ENCODE results near the gene NUP93.

Gene NUP93

GRCh38 chr16:56744996-56745640 lies 15.2 kb downstream of the NUP93 start:
- H3K9me2 ChIP-seq (replicated peaks; ENCODE audit: insufficient read depth, low read length) = no peaks in the 10 kb centered on the region
- no peak overlapping the region for H3K4me3 ChIP-seq (ENCODE audit: insufficient read depth, low read length, poor library complexity, severe bottlenecking)
- no peak overlapping the region for H2AFZ ChIP-seq (ENCODE audit: low read depth, low read length, severe bottlenecking)
- H3K27ac ChIP-seq (ENCODE audit: low read depth, low read length) = no peak overlapping the region
- H3K27me3 ChIP-seq (ENCODE audit: low read length) = no peaks in the 10 kb centered on the region
- H3K36me3 ChIP-seq (ENCODE audit: low read length) = 0 out of 2 replicates have a peak, but pooled peaks cover 2% of the 10 kb centered on the region
- H3K9me3 ChIP-seq (ENCODE audit: insufficient read depth, low read length) = no peaks in the 10 kb centered on the region
- H3F3A ChIP-seq (ENCODE audit: insufficient read depth) = peaks cover 5% of the 10 kb centered on the region; the same call in 1 of the 2 replicates
- H3K9ac ChIP-seq (ENCODE audit: low read length) = no peak overlapping the region
- peaks cover 8% of the 10 kb centered on the region; the same call in 1 of the 2 replicates for H4K20me1 ChIP-seq (ENCODE audit: low read depth, low read length)
- no peak overlapping the region for H3K4me2 ChIP-seq (ENCODE audit: low read depth, low read length, poor library complexity, severe bottlenecking)
- TF ChIP-seq EZH2phosphoT487 (conservative IDR thresholded peaks at IDR 0.05; ENCODE audit: low read length) = no peak
- TF ChIP-seq CTCF (IDR thresholded peaks at IDR 0.05; ENCODE audit: insufficient read depth, low read length, poor library complexity, severe bottlenecking) = no peak
- H3K79me2 ChIP-seq (ENCODE audit: insufficient read depth, low read length) = peaks cover 63% of the 10 kb centered on the region

- peaks cover 63% of the 10 kb centered on the region for H3K79me2 ChIP-seq (ENCODE audit: insufficient read depth, low read length)
- H3K9me2 ChIP-seq (replicated peaks; ENCODE audit: insufficient read depth, low read length) = no peaks in the 10 kb centered on the region
- H3F3A ChIP-seq (ENCODE audit: insufficient read depth) = no peaks in the 10 kb centered on the region
- H3K9ac ChIP-seq (ENCODE audit: low read length) = no peak overlapping the region
- TF ChIP-seq EZH2phosphoT487 (conservative IDR thresholded peaks at IDR 0.05; ENCODE audit: low read length) = no peak
- no peak for TF ChIP-seq CTCF (IDR thresholded peaks at IDR 0.05; ENCODE audit: insufficient read depth, low read length, poor library complexity, severe bottlenecking)
- peaks cover 6% of the 10 kb centered on the region; the same call in 1 of the 2 replicates for H3K36me3 ChIP-seq (ENCODE audit: low read length)
- peaks cover 2% of the 10 kb centered on the region; the same call in 1 of the 2 replicates for H4K20me1 ChIP-seq (ENCODE audit: low read depth, low read length)
- H3K9me3 ChIP-seq (ENCODE audit: insufficient read depth, low read length) = no peaks in the 10 kb centered on the region
- H3K27ac ChIP-seq (ENCODE audit: low read depth, low read length) = no peak overlapping the region
- H3K27me3 ChIP-seq (ENCODE audit: low read length) = no peaks in the 10 kb centered on the region
- H3K4me2 ChIP-seq (ENCODE audit: low read depth, low read length, poor library complexity, severe bottlenecking) = no peak overlapping the region
- no peak overlapping the region for H2AFZ ChIP-seq (ENCODE audit: low read depth, low read length, severe bottlenecking)
- H3K4me3 ChIP-seq (ENCODE audit: insufficient read depth, low read length, poor library complexity, severe bottlenecking) = no peak overlapping the region
These were observed 17.6 kb downstream of the NUP93 start for GRCh38 chr16:56747486-56748045.

GRCh38 chr16:56748191-56748590 lies 18.3 kb downstream of the NUP93 start:
- Histone ChIP-seq H3F3A (ENCODE audit: insufficient read depth) (no peaks in the 10 kb centered on the region), H3K79me2 (ENCODE audit: insufficient read depth, low read length) (peaks cover 60% of the 10 kb centered on the region), H3K36me3 (ENCODE audit: low read length) (peaks cover 8% of the 10 kb centered on the region; the same call in 1 of the 2 replicates), H3K4me3 (ENCODE audit: insufficient read depth, low read length, poor library complexity, severe bottlenecking) (no peak overlapping the region), H2AFZ (ENCODE audit: low read depth, low read length, severe bottlenecking) (no peak overlapping the region), H3K4me2 (ENCODE audit: low read depth, low read length, poor library complexity, severe bottlenecking) (no peak overlapping the region), H4K20me1 (ENCODE audit: low read depth, low read length) (no peaks in the 10 kb centered on the region; the same call in 1 of the 2 replicates), H3K27me3 (ENCODE audit: low read length) (no peaks in the 10 kb centered on the region), H3K9me2 (replicated peaks; ENCODE audit: insufficient read depth, low read length) (no peaks in the 10 kb centered on the region), H3K9me3 (ENCODE audit: insufficient read depth, low read length) (no peaks in the 10 kb centered on the region), H3K9ac (ENCODE audit: low read length) (no peak overlapping the region), H3K27ac (ENCODE audit: low read depth, low read length) (no peak overlapping the region)
- TF ChIP-seq CTCF (IDR thresholded peaks at IDR 0.05; ENCODE audit: insufficient read depth, low read length, poor library complexity, severe bottlenecking) (no peak), EZH2phosphoT487 (conservative IDR thresholded peaks at IDR 0.05; ENCODE audit: low read length) (no peak)

Measured in SU-DHL-6 (cell line).